GM18867 (cell line): Measurements from ENCODE around the gene AGBL2.
"Not testable (repeated sequence)": the region's sequence is repeated elsewhere in the genome, so short reads cannot be mapped to it uniquely, and the experiment has no call there.

ENCODE experiments used
- ATAC-seq: cut with Tn5 transposase; IDR thresholded peaks from one replicate; pipeline ENCODE4 v1.9.1; 2021; ENCODE audit warnings: mild to moderate bottlenecking, moderate library complexity; ENCODE audit not compliant: unreplicated experiment

AGBL2 gene

DNA sequence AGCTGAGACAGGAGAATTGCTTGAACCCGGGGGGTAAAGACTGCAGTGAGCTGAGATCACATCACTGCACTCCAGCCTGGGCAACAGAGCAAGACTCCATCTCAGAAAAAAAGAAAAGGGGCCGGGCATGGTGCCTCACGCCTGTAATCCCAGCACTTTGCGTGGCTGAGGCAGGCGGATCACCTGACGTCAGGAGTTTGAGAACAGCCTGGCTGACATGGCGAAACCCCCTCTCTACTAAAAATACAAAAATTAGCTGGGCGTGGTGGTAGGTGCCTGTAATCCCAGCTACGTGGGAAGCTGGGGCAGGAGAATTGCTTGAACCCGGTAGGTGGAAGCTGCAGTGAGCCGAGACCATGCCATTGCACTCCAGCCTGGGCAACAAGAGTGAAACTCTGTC is 78.8 kb downstream of the AGBL2 start:
- ATAC-seq = not testable (repeated sequence)

DNA sequence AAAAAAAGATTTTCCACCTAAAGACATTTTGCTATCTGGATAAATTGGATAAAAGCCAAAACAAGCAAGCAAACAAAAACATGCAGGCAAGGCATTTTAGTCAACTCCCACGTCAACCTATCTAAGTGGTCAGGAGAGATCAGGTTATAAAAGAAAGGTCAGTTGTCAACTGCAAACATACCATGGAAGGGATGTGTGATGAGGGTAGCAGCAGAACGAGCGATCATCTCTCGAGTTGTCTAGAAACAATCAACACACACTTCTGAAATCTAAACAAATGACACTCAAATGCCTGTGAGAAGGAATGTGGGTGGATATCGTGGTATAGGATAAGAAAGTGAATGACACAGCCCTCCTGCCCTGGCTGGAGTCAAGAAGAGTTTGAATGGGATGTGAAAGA is 83.7 kb downstream of the AGBL2 start:
- ATAC-seq = no peak

- no peak for ATAC-seq
Observed at GRCh38 chr11:47628026-47628425, 87.1 kb downstream of the AGBL2 start.

DNA sequence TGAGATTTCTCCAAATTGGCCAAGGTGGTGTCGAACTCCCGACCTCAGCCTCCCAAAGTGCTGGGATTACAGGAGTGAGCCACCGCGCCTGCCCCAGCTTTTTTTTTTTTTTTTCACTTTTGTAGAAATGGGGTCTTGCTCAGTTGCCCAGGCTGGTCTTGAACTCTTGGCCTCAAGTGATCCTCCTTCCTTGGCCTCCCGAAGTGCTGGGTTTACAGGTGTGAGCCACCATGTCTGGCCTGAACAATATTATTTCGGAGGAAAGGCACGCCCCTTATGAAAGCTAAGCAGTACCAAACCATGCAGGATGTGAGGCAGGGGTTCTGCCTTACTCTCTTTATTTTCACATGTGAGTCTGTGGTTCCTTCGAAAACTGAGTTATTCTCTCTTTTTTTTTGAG is 88.9 kb downstream of the AGBL2 start:
- no peak for ATAC-seq

GRCh38 chr11:47620836-47621378 is 94.3 kb downstream of the AGBL2 start:
- ATAC-seq = no peak

DNA sequence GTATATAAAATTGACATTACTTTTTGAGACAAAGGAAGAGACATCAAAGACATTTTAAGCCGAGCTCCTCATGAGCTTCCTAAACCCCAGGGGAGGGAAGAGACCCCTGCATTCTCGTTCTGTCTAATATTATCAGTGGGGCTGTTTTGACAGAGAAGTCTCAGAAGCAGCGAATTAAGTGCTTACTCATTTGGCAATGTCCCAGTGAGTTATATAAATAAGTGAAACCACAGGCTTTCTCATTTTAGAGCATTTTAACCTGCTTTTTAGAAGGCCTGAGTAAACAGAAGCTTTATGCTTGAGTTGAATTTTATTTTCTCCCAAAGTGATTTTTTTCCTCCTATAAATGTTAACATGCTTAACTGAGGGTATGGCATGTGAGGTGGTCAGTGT is 97.8 kb downstream of the AGBL2 start:
- no peak for ATAC-seq

- no peak for ATAC-seq
Observed at GRCh38 chr11:47616726-47617416, 98.3 kb downstream of the AGBL2 start.

- no peak for ATAC-seq
Observed at GRCh38 chr11:47615249-47615648, 99.9 kb downstream of the AGBL2 start.

DNA sequence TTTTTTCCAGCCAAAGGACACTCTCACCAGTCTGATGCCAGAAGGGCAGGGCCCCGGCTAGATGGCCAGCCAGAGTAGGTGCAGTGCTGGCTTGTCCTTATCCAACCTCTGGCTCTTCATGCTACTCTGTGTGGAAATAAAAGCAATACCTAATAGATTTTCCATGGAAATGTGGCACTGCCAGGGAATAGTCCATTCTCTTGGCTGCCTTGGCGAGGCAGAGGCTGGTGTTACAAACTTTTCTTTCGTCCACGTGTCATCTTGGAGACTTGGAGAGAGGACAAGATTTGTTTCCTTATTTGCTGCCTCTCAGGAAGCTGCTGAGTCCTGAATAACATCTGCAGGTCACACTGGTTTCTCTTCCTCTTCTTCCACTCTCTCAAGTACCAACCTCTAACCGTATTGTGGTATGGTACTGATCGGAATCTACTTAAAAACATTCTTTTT is 103.8 kb downstream of the AGBL2 start:
- peak; percentile 60 for ATAC-seq

DNA sequence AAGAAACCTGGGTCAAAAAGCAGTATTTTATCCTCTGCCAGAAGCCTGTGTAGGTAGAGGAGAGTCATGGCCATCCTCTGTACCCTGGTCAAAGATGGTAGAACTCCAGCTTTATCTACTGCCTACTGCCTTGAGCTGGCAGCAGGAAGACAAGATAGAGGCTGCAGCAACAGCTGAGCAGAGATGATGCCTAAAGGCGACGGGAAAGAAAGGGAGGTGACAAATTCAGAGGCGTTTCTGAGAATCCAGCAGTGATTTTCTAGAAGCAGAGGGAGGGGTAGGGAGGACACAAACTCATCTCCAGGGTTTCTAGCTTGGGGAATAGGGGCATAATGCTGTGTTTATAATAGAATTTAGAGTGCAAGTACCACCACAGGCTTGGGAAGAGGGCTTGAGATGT is 105.5 kb downstream of the AGBL2 start:
- ATAC-seq = no peak
